Sciatic nerve (tissue), 2 donors: ENCODE measurements around the gene ASB9. TPM values are rescaled to one million over a fixed set of nuclear protein-coding genes. Genes with fewer than 3 reads are reported as not detected.
"Not testable (repeated sequence)": the region's sequence is repeated elsewhere in the genome, so short reads cannot be mapped to it uniquely, and the experiment has no call there.

Experiments used
- ATAC-seq: fragments of 200-7000 bp; cut with Tn5 transposase; one replicate; pipeline ENCODE4 v1.9.1; 2020; ENCODE audit warnings: mild to moderate bottlenecking, moderate library complexity
- DNase-seq: peaks from one replicate; pipeline ENCODE4 v3.0.0-alpha.2; 2020; ENCODE audit warnings: low spot score
- intact Hi-C: fragments of 100-400 bp; cut with DNase I; formaldehyde crosslinking; loops from one replicate; pipeline ENCODE4 v1.14.2; 2022
- total RNA-seq: library from RNA; stranded (reverse); fragmentation: NEBNext Ultra II Directional; extraction: Animal tissue kit (Norgen Biotek cat#: 25700); gene quantifications from one replicate; pipeline ENCODE4 v1.2.1, GENCODE V29; 2021
- donor health status: DM: no; HTN: no; CAD: no.
- donor health status: DM: no; HTN: no; CAD: no.

Gene ASB9
- total RNA-seq, 1 donor from 2014 or later = 1.2 TPM

GRCh38 chrX:15202454-15203177 is 67.3 kb downstream of the ASB9 start:
- ATAC-seq (no peak), DNase-seq (no peak)
- intact Hi-C loops = no loop called here

- intact Hi-C loops = no loop called here
- ATAC-seq = no peak
- DNase-seq = no peak
Observed at GRCh38 chrX:15200871-15201270, 69.0 kb downstream of the ASB9 start.

- intact Hi-C loops, ATAC-seq, DNase-seq: not testable (repeated sequence)
Observed at GRCh38 chrX:15198608-15199202, 71.2 kb downstream of the ASB9 start.

GRCh38 chrX:15194146-15194545 is 75.7 kb downstream of the ASB9 start:
- intact Hi-C loops = no loop called here
- DNase-seq (no peak), ATAC-seq (no peak)

Other genes with a start within 250 kb of the ASB9 start
- gene ASB11, start 45.6 kb upstream of the ASB9 start, total RNA-seq = not detected
- 11.5 TPM for gene PIGA, start 65.4 kb upstream of the ASB9 start, total RNA-seq
- 4.6 TPM for gene VEGFD, start 114.3 kb upstream of the ASB9 start, total RNA-seq
- gene PIR, start 223.2 kb upstream of the ASB9 start, total RNA-seq = 36.1 TPM
- 4.2 TPM for gene BMX, start 230.7 kb upstream of the ASB9 start, total RNA-seq